ENCODE measurements around the gene PRND.
"Not testable (repeated sequence)": the region's sequence is repeated elsewhere in the genome, so short reads cannot be mapped to it uniquely, and the experiment has no call there.

DNA sequence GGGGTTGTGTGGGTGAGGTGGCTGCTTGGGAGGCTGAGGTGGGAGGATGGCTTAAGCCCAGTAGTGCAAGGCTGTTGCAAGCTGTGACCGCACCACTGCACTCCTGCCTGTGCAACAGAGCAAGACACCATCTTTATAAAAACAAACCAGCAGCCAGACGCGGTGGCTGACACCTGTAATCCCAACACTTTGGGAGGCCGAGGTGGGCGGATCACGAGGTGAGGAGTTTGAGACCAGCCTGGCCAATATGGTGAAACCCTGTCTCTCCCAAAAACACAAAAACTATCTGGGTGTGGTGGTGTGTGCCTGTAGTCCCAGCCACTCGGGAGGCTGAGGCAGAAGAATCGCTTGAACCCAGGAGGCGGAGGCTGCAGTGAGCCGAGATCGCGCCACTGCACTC lies 14.8 kb upstream of the PRND start:
- TF ChIP-seq EZH2 (IDR thresholded peaks at IDR 0.05; ENCODE audit: low read length); CTCF (optimal IDR thresholded peaks at IDR 0.05 in 1 of 3, IDR thresholded peaks at IDR 0.05 in 1 of 3, conservative IDR thresholded peaks at IDR 0.05 in 1 of 3; ENCODE audit: extremely low read depth in 1 of 3, insufficient read depth in 2 of 3, low read length in 3 of 3): not testable (repeated sequence)
